GM12892 (cell line): ENCODE measurements around the gene TRAF3.

Experiments
- POLR2A ChIP-seq: IDR thresholded peaks from 2 replicates; pipeline ENCODE4 v1.6.1; 2011; ENCODE audit warnings: low read depth, low read length, control low read depth
- TAF1 ChIP-seq: IDR thresholded peaks from 2 replicates; pipeline ENCODE4 v1.6.1; 2011; ENCODE audit warnings: low read depth, mild to moderate bottlenecking, control low read depth, low read length, borderline replicate concordance

- no peak for TF ChIP-seq POLR2A
- TF ChIP-seq TAF1, result no peak
These were observed 25.7 kb downstream of the TRAF3 start for GRCh38 chr14:102802834-102803523.
